ENCODE data around the gene DIDO1.
"Not testable (repeated sequence)": the region's sequence is repeated elsewhere in the genome, so short reads cannot be mapped to it uniquely, and the experiment has no call there.

DIDO1 gene

GRCh38 chr20:62850333-62850974, 75.9 kb downstream of the DIDO1 start:
- DNase-seq = no peak

- DNase-seq = no peak
These were observed 76.9 kb downstream of the DIDO1 start for GRCh38 chr20:62849431-62849830.

- not testable (repeated sequence) for DNase-seq
These were observed 77.4 kb downstream of the DIDO1 start for GRCh38 chr20:62848917-62849316.

- DNase-seq = peak; percentile 26
These were observed 80.0 kb downstream of the DIDO1 start for GRCh38 chr20:62846166-62846890.

- peak; percentile 81 for DNase-seq
These were observed 80.7 kb downstream of the DIDO1 start for GRCh38 chr20:62845416-62846160.

GRCh38 chr20:62844182-62844581, 82.1 kb downstream of the DIDO1 start:
- DNase-seq = no peak

GRCh38 chr20:62843656-62844055, 82.6 kb downstream of the DIDO1 start:
- DNase-seq = no peak

GRCh38 chr20:62841705-62842212, 84.5 kb downstream of the DIDO1 start:
- DNase-seq = no peak

- DNase-seq = no peak
These were observed 85.8 kb downstream of the DIDO1 start for GRCh38 chr20:62840244-62841197.

- no peak for DNase-seq
These were observed 86.5 kb downstream of the DIDO1 start for GRCh38 chr20:62839816-62840215.

- DNase-seq = no peak
These were observed 87.0 kb downstream of the DIDO1 start for GRCh38 chr20:62839261-62839660.

GRCh38 chr20:62838128-62838891, 88.0 kb downstream of the DIDO1 start:
- DNase-seq = no peak

GRCh38 chr20:62837790-62838127, 88.5 kb downstream of the DIDO1 start:
- no peak for DNase-seq

- no peak for DNase-seq
These were observed 89.3 kb downstream of the DIDO1 start for GRCh38 chr20:62836967-62837490.

- no peak for DNase-seq
These were observed 90.1 kb downstream of the DIDO1 start for GRCh38 chr20:62835931-62836861.

GRCh38 chr20:62834967-62835730, 91.2 kb downstream of the DIDO1 start:
- DNase-seq = no peak

GRCh38 chr20:62832951-62833391, 93.3 kb downstream of the DIDO1 start:
- no peak for DNase-seq

- no peak for DNase-seq
These were observed 93.9 kb downstream of the DIDO1 start for GRCh38 chr20:62832212-62832922.

GRCh38 chr20:62831854-62832211, 94.5 kb downstream of the DIDO1 start:
- no peak for DNase-seq
